Activated T-cell treated with anti-CD3 and anti-CD28 coated beads for 48 hours (primary cell): ENCODE measurements around the gene TTC28.
"Not testable (repeated sequence)": the region's sequence is repeated elsewhere in the genome, so short reads cannot be mapped to it uniquely, and the experiment has no call there.

Experiments used
- DNase-seq: peaks from one replicate; pipeline ENCODE4 v3.0.0-alpha.2; 2020; ENCODE audit warnings: low read depth

TTC28 gene

GRCh38 chr22:28679611-28680287 is at the start of gene TTC28:
TSS of gene TTC28 (minus strand) at chr22:28679840. CDS start at chr22:28679723, 117 bp downstream.
- DNase-seq, result peak; percentile 22

DNA sequence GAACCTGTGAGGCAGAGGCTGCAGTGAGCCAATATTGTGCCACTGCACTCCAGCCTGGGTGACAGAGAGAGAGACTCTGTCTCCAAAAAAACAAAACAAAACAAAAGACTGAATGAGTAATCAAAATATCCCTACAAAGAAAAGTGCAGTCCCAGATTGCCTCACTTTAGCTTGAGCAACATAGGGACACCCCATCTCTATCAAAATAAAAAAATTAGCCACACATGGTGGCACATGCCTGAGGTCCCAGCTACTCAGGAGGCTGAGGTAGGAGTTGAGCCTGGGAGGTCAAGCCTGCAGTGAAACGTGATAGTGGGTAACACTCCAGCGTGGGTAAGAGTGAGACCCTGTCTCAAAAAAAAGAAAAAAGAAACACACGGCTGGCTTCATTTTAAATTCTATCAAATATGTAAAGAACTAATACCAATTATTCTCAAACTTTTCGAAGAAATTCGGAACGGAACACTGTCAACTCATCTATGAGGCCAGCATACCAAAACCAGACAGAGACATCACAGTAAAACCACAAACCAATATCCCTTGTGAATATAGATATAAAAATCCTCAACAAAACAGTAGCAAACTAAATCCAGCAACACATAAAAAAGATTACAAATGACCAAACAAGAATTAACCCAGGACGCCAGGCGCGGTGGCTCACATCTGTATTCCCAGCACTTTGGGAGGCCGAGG is 49.1 kb upstream of the TTC28 start:
- no peak for DNase-seq

DNA sequence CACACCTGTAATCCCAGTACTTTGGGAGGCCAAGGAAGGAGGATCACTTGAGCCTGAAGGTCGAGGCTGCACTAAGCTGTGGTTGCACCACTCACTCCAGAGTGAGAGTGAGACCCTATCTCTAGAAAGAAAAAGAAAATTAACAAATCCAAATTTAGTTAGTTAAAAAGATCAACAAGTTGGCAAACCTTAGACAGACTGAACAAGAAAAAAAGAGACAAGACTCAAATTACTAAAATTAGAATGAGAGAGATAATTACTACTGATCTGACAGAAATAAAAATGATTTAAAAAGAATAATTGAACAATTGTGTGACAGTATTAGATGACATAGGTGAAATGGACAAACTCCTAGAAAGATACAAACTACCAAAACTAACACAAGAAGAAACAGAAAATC is 48.4 kb upstream of the TTC28 start:
- no peak for DNase-seq

GRCh38 chr22:28718044-28718443 is 38.4 kb upstream of the TTC28 start:
- no peak for DNase-seq

DNA sequence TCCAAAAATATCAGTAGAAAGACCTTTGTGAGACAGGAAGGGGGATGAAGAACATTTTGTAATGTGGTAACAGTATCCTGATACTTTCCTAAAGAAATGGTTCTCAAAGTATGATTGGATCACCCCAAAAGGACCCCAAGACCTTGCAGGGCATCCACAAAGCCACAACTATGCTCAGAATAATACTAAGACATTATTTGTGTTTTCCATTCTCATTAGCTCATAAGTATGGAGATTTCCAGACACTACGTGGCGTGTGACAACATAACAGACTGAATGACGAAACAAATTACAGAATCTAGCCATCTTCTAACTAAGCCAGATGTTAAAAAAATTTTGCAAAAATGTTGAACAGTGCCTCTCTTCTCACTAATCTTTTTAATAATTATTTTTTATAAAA is 37.0 kb upstream of the TTC28 start:
- DNase-seq, result no peak

DNA sequence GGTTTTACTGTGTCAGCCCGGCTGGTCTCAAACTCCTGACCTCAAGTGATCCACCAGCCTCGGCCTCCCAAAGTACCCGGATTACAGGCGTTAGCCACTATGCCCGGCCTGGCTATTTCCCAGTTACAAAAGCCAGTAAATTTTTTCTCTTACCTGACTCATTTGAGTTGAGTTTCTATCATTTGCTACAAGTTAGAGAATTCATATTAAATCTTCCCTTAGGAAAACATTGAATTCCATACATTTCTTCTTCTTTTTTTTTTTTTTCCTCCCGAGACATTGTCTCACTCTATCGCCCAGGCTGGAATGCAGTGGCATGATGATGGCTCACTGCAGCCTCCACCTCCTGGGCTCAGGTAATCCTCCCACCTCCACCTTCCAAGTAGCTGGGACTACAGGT is 36.0 kb upstream of the TTC28 start:
- no peak for DNase-seq

DNA sequence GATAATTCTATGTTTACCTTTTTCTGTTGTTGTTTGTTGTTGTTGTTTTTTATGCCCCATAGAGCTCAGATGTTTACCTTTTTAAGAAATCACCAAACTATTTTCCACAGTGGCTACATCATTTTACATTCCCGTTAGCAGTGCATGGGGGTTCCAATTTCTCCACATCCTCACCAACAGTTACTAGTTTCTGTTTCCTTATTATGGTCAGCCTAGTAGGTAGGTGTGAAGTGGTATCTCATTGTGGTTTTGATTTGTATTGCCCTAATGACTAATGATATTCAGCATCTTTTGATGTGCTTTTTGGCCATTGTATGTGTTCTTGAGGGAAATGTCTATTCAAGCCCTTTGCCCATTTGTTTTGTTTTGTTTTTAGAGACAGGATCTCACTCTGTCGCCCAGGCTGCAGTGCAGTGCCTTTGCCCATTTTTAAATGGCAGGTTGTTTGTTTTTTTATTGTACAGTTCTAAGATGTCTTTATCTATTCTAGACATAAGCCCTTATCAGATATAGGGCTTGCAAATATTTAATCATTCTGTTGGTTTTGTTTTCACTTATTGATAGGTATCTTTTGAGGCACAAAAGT is 34.5 kb upstream of the TTC28 start:
- DNase-seq, result no peak

DNA sequence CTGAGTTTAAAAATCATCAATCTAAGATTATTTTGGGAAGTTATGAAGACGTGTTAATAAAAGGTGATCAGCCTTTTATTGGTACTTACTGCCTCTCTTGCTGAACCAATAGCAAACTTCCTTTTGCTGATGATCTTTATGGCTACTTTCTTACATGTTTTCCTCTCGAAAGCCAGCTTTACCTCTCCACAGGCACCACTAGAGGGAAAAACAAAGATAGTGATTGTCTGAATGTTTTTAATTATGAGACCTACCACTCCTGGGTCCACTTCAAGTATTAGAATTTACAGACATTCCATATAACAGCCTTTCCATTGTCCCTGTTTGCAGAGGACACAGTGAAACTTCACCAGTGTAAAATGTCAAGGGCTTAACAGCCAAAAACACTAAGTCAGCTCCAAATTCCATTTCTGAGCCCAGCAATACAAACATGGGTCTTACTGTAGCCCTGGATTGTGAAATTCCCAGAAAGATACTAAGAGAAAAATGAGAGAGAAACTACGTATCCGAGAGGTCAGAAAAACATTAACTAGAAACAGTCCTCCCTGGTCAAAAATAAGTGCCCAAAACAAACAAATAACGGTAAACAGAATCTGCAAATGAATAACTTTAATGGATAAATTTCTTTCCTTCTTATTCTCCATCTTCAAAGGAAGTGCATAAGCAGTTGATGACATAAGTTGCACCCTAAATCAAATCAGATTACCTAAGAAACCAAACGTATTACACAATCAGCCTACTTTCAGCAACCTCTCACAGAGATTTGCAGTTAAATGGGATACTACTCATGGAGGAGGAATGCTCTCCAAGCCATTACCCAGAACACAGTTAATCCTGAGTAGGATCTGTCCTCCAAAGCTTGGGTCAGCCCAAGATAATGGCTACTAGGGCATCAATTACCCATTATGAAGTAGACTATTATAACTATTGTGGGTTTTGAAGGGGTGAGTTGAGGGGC is 32.5 kb upstream of the TTC28 start:
- DNase-seq, result no peak

DNA sequence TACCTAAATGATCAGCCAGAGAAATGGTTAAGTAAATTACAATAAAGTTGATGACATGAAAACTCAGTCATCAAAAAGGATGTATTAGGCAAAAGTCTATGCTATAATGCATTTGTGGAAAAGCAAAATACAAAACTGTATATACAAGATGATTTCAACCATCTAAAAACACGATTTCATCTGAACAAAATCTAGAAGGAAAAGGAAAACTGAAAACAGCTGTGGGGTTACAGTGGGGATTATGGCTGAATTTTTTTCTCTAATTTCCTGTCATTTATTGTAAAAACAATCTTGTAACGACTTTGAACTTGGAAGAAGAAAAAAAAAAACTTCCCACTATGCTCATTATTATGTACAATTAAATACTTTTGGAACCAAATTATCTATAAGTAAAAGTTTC is 31.7 kb upstream of the TTC28 start:
- DNase-seq, result no peak

- DNase-seq, result no peak
Measured at GRCh38 chr22:28710576-28711191, 31.0 kb upstream of the TTC28 start.

DNA sequence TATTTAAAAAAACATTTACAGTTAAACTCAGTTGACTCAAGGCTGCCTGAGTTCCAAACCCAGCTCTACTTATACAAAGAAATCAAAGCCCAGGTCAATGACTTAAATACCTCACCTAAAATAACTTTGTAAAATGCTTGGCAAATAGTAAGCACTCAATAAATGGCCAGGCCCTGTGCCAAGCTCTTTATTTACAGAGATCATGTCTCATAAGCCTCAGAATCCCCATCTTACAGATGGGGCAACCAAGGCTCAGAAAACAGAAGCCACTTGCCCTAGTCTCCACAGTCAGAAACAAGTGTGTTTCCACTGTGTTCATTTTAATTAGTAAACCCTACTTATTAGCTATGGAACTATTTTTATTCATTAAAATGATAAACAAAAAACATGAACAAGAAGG is 30.5 kb upstream of the TTC28 start:
- no peak for DNase-seq

DNA sequence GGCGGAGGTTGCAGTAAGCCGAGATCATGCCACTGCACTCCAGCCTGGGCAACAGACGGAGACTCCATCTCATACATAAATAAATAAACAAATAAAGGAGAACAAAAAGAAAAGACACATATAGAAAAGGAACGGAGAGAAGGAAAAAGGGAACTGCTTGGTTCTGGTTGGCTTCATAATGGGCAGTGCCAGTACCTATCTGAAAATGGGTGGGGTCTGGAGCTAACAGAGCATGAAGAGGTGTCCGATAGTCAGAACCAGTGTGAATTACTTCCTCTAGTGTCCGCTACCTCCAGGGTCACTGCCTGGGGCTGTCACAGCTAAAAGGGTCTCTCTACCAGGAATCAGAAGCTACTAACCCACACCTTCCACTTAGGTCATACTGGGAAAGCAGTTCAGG is 27.2 kb upstream of the TTC28 start:
- no peak for DNase-seq

DNA sequence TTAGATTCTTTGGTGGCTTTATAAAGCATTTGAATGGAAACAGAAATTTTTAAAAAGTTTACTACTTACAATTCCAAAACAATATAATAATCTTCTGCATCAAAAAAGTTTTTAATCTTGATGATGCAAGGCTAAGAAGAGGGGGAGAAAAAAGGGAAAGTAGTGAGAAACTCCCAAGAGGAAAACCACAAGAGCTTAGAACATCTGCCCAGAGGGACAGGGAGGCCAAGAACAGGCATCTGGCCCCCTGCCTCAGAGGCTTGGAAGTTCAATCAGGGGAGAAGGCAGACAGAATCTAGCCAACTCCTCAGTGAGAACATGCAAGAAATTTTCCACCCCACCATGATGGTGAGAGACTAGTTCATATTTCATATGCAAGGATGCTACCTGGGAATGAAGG is 23.8 kb upstream of the TTC28 start:
- no peak for DNase-seq

DNA sequence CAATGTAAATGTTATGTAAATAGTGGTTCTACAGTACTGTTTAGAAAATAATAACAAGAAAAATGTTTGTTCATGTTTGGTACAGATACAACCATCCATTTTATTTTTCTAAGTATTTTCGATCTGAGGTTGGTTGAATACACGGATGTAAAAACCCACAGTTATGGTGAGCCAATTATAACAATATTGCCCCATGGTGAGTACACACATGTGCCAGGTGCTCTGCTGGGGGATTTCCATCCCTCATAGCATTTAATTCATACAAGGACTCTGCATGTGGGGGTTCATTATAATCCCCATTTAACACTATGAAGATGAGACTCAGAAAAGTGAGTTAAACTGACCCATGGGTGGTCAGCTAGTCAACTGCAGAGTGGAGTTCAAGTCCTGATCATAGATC is 23.3 kb upstream of the TTC28 start:
- no peak for DNase-seq

GRCh38 chr22:28693041-28693760 is 13.6 kb upstream of the TTC28 start:
- not testable (repeated sequence) for DNase-seq

DNA sequence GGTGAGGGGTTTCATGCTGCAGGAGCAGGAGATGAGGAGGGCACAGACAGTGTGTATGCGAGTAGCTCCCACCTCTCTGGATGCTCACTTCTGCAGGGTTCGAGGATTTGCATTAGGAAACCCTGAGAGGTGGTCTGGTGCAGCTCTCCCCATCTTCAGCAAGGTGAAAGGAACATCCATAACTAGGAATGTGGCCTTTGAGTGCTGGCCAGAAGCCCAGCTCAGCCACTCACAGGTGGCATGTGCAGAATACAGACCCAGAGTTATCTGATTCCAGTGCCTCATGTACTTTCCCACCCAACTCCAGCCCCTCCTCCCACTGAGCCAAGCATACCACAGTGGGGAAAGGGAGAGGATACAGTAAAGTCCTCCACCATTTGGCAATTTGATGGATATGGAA is 10.2 kb upstream of the TTC28 start:
- DNase-seq, result not testable (repeated sequence)

DNA sequence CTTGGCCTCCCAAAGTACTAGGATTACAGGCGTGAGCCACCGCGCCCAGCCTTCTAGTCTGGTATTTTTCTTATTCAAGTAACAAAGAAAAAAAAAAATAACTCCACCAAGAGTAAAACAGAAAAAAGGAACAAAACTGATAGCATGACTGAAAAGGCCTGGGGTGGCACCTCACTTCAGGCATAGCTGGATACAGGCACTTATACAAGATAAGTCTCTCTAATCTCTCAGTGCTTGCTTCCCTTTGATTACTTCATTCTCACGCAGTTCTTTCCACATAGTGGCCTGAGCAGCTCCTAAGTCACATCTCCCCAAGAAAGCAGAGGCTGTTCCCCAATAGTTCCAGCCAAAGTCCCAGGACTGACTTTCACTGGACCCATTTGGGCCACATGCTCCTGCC is 3.3 kb upstream of the TTC28 start:
- not testable (repeated sequence) for DNase-seq

DNA sequence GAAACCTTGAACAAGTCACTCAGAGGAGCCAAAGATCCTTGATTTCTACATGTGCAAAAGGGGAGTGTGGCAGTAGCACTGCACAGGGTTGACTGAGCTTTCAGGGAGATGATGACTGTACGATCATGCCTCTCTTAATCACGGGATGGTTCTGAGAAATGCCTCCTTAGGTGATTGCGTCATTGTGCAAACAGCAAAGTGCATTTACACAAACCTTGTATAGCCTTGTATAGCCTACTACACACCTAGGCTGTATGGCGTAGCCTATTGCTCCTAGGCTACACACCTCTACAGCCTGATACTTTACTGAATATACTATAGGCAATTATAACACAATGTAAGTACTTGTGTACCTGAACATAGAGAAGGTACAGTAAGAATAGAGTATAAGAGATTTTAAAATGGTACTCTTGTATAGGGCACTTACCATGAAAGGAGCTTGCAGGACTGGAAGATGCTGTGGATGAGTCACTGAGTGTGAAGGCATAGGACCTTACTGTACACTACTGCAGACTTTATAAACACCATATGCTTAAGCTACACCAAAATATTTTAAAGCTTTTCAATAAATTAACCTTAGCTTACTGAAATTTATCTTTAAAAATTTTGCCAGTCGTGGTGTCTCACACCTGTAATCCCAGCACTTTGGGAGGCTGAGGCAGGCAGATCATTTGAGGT is 1.3 kb upstream of the TTC28 start:
- not testable (repeated sequence) for DNase-seq

- DNase-seq, result peak; percentile 14
Measured at GRCh38 chr22:28678778-28679610, 646 bp downstream of the TTC28 start.

DNA sequence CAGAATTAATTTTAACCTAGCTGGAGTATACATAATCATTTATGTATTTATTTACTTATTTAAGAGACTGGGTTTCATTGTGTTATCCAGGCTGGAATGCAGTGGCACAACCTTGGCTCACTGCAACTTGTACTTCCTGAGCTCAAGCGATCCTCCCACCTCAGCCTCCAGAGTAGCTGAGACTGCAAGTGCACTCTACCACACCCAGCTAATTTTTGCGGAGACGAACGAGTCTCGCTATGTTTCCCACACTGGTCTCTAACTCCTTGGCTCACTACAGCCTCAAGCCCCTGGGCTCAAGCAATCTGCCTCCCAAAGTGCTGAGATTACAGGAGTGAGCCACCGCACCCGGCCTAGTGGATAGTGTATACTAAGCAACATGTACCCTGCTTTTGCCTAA is 1.5 kb downstream of the TTC28 start:
- not testable (repeated sequence) for DNase-seq
